GM12891 (cell line): ENCODE results near the gene C1QC.
"Not testable (repeated sequence)": the region's sequence is repeated elsewhere in the genome, so short reads cannot be mapped to it uniquely, and the experiment has no call there.

Experiments used
- DNase-seq: peaks from one replicate; pipeline ENCODE4 v3.0.0; 2011; ENCODE audit warnings: low spot score; ENCODE audit not compliant: insufficient read length
- FAIRE-seq: peaks from 2 replicates; lab custom pipeline; 2011; peaks lifted over from hg19 to GRCh38; lab: Jason Lieb, UNC
- PAX5 ChIP-seq: IDR thresholded peaks from 2 replicates; pipeline ENCODE4 v1.6.1; 2011; ENCODE audit warnings: low read length, moderate library complexity, mild to moderate bottlenecking; ENCODE audit not compliant: insufficient read depth, severe bottlenecking
- POLR2A ChIP-seq: IDR thresholded peaks from 2 replicates; pipeline ENCODE4 v1.6.1; 2011; ENCODE audit warnings: low read depth, low read length, control low read depth
- POLR2AphosphoS5 ChIP-seq: IDR thresholded peaks from 2 replicates; pipeline ENCODE4 v1.6.1; 2011; ENCODE audit warnings: low read depth, low read length, control low read depth
- POU2F2 ChIP-seq: IDR thresholded peaks from 2 replicates; pipeline ENCODE4 v1.6.1; 2011; ENCODE audit warnings: low read depth, mild to moderate bottlenecking, control low read depth, low read length, moderate library complexity
- SPI1 ChIP-seq: IDR thresholded peaks from 2 replicates; pipeline ENCODE4 v1.6.1; 2011; ENCODE audit warnings: low read depth, low read length, control low read depth
- TAF1 ChIP-seq: IDR thresholded peaks from 2 replicates; pipeline ENCODE4 v1.6.1; 2011; ENCODE audit warnings: low read depth, low read length, control low read depth

The C1QC gene

DNA sequence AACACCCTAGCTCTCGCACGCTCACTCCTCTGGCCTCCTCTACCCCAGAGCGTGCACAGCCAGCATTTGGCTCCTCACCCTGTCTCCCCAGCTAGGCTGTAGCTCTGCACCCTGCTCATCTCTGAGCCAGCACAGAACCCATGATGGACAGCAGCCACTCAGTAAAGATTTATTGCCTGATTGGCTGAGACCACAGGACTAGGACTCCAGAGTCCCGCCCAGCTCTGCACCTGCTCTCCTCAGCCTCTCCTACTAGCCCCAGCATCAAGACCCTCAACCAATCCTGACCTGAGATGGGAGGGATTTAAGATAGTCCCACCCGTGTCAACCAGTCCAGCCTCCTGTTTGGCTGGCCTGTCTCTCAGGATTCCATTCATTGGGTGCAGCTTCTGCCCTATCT lies 18.9 kb downstream of the C1QC start:
- no peak for FAIRE-seq
- TF ChIP-seq POLR2AphosphoS5: no peak
- no peak for DNase-seq

DNA sequence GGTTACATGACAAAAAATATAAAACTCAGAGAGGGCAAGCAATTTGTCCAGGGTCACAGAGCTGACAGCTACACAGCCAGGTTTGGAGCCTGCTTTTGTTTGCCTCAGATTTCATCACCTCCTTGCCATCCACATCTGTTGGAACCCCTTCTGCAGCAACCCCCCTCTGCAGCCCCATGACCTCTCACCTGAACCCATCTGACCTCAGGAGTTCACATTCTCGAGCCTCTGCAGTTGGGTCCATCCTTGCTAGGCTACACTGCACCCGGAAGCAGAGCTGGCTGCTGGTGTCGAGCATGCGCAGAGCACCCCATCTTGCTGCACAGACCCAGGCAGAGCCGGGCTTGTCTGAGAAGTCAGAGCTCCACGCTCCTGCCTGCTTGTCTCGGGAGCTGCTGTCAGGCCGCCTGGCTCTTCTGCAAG lies 19.6 kb downstream of the C1QC start:
- TF ChIP-seq POU2F2: no peak
- TF ChIP-seq PAX5: no peak
- no peak for TF ChIP-seq POLR2A
- no peak for TF ChIP-seq TAF1
- no peak for TF ChIP-seq SPI1
- TF ChIP-seq POLR2AphosphoS5: no peak
- FAIRE-seq (no peak), DNase-seq (no peak)

DNA sequence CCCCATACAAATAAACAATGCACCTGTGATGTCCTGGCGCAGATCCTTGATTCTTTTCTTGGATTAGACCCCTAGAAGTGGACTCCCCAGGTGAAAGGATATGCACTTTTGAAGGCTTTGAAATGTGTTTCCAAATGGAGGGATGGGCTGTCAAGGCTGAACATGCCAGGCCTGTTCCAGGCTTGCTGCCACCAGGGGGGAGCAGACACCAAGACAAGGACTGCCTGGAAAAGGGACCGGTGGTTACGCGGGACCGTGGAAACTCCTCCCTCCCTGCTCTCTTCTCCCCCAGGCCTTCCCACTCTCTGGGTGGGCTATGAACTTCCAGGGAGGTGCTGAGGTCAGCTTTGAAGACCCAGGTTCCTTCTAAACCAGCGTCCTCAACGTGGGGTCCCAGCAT lies 22.3 kb downstream of the C1QC start:
- DNase-seq: no peak
- FAIRE-seq: no peak
- TF ChIP-seq TAF1: no peak
- TF ChIP-seq POLR2AphosphoS5: no peak
- no peak for TF ChIP-seq POLR2A
- TF ChIP-seq POU2F2: no peak
- no peak for TF ChIP-seq SPI1
- TF ChIP-seq PAX5: no peak

DNA sequence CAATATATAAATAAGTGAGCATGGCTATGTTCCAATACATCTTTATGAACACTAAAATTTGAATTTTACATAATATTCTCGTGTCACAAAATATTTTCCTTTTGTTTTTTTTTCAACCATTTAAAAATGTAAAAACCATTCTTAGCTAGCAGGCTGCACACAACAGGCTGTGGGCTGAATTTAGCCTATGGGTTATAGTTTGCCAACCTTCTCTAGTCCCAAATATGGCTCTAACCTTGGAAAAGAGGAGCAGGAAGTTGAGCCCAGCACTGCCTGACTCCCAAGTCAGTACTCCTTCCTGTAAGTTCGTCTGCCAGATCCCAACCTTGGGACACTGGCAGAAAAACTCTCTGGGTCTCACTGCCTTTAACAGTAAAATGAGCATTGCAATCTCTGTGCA lies 23.0 kb downstream of the C1QC start:
- FAIRE-seq (no peak), DNase-seq (no peak)
- no peak for TF ChIP-seq POLR2A
- TF ChIP-seq SPI1: no peak
- no peak for TF ChIP-seq POLR2AphosphoS5
- TF ChIP-seq PAX5: no peak
- TF ChIP-seq POU2F2: no peak
- no peak for TF ChIP-seq TAF1

DNA sequence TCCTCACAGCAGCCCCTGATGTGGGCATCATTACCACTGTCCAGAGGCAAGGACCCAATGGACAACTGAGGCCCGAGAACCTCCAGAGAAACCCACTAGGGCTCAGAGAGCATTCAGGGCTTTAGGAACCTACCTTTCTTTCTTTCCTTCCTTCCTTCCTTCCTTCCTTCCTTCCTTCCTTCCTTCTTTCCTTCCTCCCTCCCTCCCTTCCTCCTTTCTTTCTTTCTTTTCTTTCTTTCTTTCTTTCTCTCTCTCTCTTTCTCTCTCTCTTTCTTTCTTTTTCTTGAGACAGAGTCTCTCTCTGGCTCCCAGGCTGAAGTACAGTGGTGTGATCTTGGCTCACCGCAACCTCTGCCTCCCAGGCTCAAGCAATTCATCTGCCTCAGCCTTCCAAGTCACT lies 25.4 kb downstream of the C1QC start:
- FAIRE-seq, DNase-seq: not testable (repeated sequence)

DNA sequence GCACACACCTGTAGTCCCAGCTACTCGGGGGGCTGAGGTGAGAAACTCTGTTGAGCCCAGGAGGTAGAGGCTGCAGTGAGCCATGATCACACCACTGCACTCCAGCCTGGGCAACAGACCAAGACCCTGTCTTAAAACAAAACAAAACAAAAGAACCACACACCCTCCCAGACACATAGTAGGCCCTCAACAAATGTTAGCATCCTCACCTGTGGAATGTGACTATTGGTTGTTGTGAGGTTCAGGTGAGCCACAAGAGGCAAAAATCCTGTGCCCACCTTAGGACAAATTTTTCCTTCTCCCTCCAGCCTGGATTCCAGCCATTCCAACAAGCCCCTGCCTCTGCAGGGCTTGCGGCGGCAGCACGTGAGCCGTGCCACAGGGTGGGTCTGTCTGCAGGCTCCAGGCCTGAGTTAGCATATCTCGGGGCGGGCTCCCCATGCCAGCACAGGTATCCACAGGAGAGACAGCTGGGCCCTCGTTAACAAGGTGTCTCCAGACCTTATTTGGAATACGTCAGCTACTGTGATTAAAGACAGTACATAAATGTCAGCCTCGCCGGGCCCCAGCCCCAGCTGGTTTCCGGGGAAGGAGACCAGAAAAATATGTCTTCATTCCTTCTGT lies 27.0 kb downstream of the C1QC start:
- no peak for TF ChIP-seq POLR2A
- no peak for TF ChIP-seq SPI1
- no peak for TF ChIP-seq TAF1
- no peak for TF ChIP-seq POU2F2
- no peak for TF ChIP-seq PAX5
- no peak for TF ChIP-seq POLR2AphosphoS5
- DNase-seq (no peak), FAIRE-seq (no peak)

DNA sequence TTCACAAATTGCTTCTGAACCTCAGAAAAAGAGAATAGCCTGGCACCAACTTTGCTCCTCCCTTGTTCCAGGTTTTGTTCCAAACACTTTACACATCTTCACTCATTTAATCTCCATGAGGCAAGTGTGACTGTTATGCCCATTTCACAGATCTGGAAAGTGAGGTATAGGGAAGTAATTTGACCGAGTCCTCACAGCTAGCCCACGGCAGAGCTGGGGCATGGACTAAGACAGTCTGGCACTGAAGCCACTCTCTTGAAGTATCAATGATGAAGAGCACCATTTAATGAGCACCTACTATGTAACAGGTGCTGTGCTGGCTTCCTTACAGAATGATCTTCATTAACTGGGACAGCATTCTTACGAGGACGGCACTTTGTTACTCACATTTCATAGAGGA lies 28.6 kb downstream of the C1QC start:
- DNase-seq (no peak), FAIRE-seq (no peak)
- no peak for TF ChIP-seq TAF1
- TF ChIP-seq POLR2AphosphoS5: no peak
- no peak for TF ChIP-seq SPI1
- TF ChIP-seq POLR2A: no peak
- TF ChIP-seq PAX5: no peak
- no peak for TF ChIP-seq POU2F2

DNA sequence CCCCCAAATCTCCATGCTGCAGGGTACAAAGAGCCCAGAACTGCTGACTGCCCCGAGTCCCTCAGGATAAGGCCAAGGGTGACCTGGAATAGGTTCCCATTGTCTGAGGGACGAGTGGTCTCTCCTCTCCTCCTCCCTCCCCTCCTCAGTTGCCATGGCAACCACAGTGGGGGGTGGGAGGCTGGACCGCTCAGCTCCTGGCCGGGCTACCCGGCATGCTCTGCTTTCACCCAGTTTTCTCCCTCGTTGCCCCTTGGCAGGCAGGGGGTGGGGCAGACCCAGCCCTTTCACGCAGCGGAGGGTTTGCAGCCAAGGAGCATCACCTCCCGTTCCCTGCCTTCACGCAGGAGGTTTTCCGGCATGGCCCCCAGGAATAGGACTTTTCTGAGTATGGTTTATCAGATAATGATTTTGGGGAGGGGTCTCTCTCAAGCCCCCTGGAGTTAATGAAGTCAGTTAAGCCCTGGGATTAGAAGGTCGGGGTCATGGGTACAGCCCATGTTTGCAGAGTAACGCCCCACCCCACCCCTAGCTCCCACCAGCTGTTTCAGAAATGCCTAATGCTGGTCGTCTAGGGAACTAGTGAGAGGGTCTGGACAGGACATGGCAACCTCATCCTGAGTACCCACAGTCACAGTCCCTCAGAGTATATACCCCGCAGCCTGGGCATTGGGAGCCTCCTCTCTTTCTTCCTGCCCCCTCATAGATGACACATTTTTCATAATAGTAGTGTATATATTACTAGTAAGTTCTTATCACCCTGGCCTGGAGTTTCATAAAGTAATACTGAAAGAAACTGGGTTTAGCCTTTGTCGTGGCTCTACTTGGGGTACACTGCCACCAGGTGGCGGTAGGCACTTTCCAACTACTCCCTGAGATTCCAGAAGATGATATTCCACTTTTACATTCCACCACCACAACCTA lies 30.3 kb downstream of the C1QC start:
- FAIRE-seq (no peak), DNase-seq (peak; percentile 47)

DNA sequence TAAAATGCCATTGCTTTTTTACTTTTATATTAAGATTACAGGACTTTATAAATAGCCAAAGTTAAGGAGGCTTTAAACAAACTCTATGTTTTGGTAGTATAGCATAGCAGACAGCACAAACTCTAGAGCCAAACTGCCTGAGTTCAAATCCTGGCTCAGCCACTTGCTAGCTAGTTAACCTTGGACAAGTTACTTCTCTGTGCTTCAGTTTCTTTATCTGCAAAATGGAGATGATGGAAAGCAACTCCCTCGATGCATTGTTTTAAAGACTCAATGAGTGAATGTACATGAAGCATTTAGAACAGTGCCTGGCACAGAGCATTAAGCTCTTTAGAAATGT lies 30.9 kb downstream of the C1QC start:
- TF ChIP-seq TAF1: no peak
- TF ChIP-seq PAX5: no peak
- TF ChIP-seq POLR2A: no peak
- no peak for TF ChIP-seq POU2F2
- no peak for TF ChIP-seq POLR2AphosphoS5
- TF ChIP-seq SPI1: no peak
- FAIRE-seq (no peak), DNase-seq (no peak)

More for the DNA sequence above, 30.3 kb downstream of the C1QC start:
- TF ChIP-seq POLR2A (no peak), TAF1 (no peak), SPI1 (no peak), PAX5 (no peak), POLR2AphosphoS5 (no peak), POU2F2 (no peak)

DNA sequence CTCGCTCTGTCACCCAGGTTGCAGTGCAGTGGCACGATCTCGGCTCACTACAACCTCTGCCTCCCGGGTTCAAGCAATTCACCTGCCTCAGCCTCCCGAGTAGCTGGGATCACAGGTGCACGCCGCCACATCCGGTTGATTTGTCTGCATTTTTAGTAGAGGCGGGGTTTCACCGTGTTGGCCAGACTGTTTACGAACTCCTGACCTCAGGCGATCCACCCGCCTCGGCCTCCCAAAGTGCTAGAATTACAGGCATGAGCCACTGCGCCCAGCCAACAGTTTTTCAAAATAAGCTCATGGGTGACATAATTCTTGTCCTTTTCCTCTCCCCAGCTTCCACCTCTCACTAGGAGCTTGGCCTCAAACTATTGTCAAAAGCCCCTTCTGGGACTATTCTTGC lies 32.7 kb downstream of the C1QC start:
- not testable (repeated sequence) for FAIRE-seq, DNase-seq
